Neural progenitor cell (in vitro differentiated cells): ENCODE results near the gene CENPP. TPM values are rescaled to one million over a fixed set of nuclear protein-coding genes. Genes with fewer than 3 reads are reported as not detected.

Experiments
- DNase-seq: peaks from one replicate; pipeline ENCODE4 v3.0.0-alpha.2; 2016; ENCODE audit warnings: low spot score
- H2AFZ ChIP-seq: fragments of 200-600 bp; sonication (generic); replicated peaks from 2 replicates; pipeline ENCODE4 v1.6.1; 2016; ENCODE audit warnings: antibody characterized with exemption
- H3F3A ChIP-seq: fragments of 200-600 bp; sonication (generic); 2 replicates; pipeline ENCODE4 v1.6.1; 2016; ENCODE audit warnings: antibody characterized with exemption, low read depth
- H3K27ac ChIP-seq: fragments of 200-600 bp; sonication (generic); 2 replicates; pipeline ENCODE4 v1.5.1; 2016; ENCODE audit warnings: mild to moderate bottlenecking
- H3K27me3 ChIP-seq: fragments of 200-600 bp; sonication (generic); 2 replicates; pipeline ENCODE4 v1.6.1; 2016; ENCODE audit warnings: mild to moderate bottlenecking, moderate library complexity
- H3K36me3 ChIP-seq: fragments of 200-600 bp; sonication (generic); 2 replicates; pipeline ENCODE4 v1.5.1; 2016
- H3K4me1 ChIP-seq: fragments of 200-600 bp; sonication (generic); 2 replicates; pipeline ENCODE4 v1.6.1; 2016; ENCODE audit warnings: mixed run types
- H3K4me2 ChIP-seq: fragments of 200-600 bp; sonication (generic); 2 replicates; pipeline ENCODE4 v1.6.1; 2016
- H3K4me3 ChIP-seq: fragments of 200-600 bp; sonication (generic); 2 replicates; pipeline ENCODE4 v1.5.1; 2016
- H3K79me2 ChIP-seq: fragments of 200-600 bp; sonication (generic); 2 replicates; pipeline ENCODE4 v1.6.1; 2016; ENCODE audit warnings: low read depth
- H3K9ac ChIP-seq: fragments of 200-600 bp; sonication (generic); 2 replicates; pipeline ENCODE4 v1.6.1; 2016
- H3K9me3 ChIP-seq: fragments of 200-600 bp; sonication (generic); 2 replicates; pipeline ENCODE4 v1.5.1; 2016; ENCODE audit warnings: low read depth
- H4K20me1 ChIP-seq: fragments of 200-600 bp; sonication (generic); 2 replicates; pipeline ENCODE4 v1.6.1; 2016; ENCODE audit warnings: low read depth
- H3K27ac Mint-ChIP-seq: 3 replicates; pipeline ENCODE4 v1.8.0; 2021; ENCODE audit warnings: mixed read lengths
- H3K27me3 Mint-ChIP-seq: 2 replicates; pipeline ENCODE4 v1.8.0; 2022; ENCODE audit warnings: low read depth, mild to moderate bottlenecking, inconsistent platforms, moderate library complexity, mixed read lengths; ENCODE audit not compliant: insufficient read depth
- H3K36me3 Mint-ChIP-seq: 3 replicates; pipeline ENCODE4 v1.8.0; 2021; ENCODE audit warnings: mixed read lengths
- H3K4me1 Mint-ChIP-seq: 3 replicates; pipeline ENCODE4 v1.8.0; 2021; ENCODE audit warnings: mixed read lengths
- H3K4me3 Mint-ChIP-seq: 3 replicates; pipeline ENCODE4 v1.8.0; 2021; ENCODE audit warnings: mild to moderate bottlenecking, moderate library complexity, mixed read lengths
- H3K9me3 Mint-ChIP-seq: 3 replicates; pipeline ENCODE4 v1.8.0; 2020; ENCODE audit warnings: mixed read lengths
- CTCF ChIP-seq: fragments of 200-600 bp; sonication (generic); IDR thresholded peaks from 2 replicates; pipeline ENCODE4 v1.5.1; 2017; ENCODE audit warnings: antibody characterized with exemption, mild to moderate bottlenecking
- EZH2 ChIP-seq: fragments of 200-600 bp; sonication (generic); IDR thresholded peaks from 2 replicates; pipeline ENCODE4 v1.6.1; 2017; ENCODE audit warnings: antibody characterized with exemption, mild to moderate bottlenecking, moderate library complexity
- EZH2phosphoT487 ChIP-seq: fragments of 200-600 bp; sonication (generic); IDR thresholded peaks from 2 replicates; pipeline ENCODE4 v1.6.1; 2017; ENCODE audit warnings: antibody characterized with exemption
- total RNA-seq: library from RNA; depleted of rRNA; stranded (reverse); fragments of >200 nt; gene quantifications from 2 replicates; pipeline ENCODE4 v1.2.3, GENCODE V29; 2015; ENCODE audit warnings: low replicate concordance

The CENPP gene
- total RNA-seq, 1 donor from 2014 or later, result 10.7 TPM

- no peak overlapping the region for H3K9ac ChIP-seq
- H3K27me3 ChIP-seq, result no peaks in the 10 kb centered on the region
- H4K20me1 ChIP-seq, result no peaks in the 10 kb centered on the region
- Mint-ChIP-seq H3K9me3 (no peaks in the 10 kb centered on the region), H3K4me3 (no peak overlapping the region), H3K36me3 (peaks cover 10% of the 10 kb centered on the region), H3K4me1 (peaks cover 23% of the 10 kb centered on the region), H3K27me3 (peaks cover 2% of the 10 kb centered on the region), H3K27ac (no peak overlapping the region)
- H2AFZ ChIP-seq, result no peak overlapping the region
- no peak overlapping the region for H3K27ac ChIP-seq
- H3K9me3 ChIP-seq, result no peaks in the 10 kb centered on the region
- no peak overlapping the region for H3K4me3 ChIP-seq
- H3K4me1 ChIP-seq, result peaks cover 14% of the 10 kb centered on the region
- H3F3A ChIP-seq, result peaks cover 17% of the 10 kb centered on the region
- TF ChIP-seq CTCF (no peak), EZH2 (no peak), EZH2phosphoT487 (no peak)
- peaks cover 34% of the 10 kb centered on the region for H3K79me2 ChIP-seq
- H3K36me3 ChIP-seq, result peaks cover 6% of the 10 kb centered on the region
- no peak overlapping the region for H3K4me2 ChIP-seq
- peak; percentile 11 for DNase-seq
These were observed 29.9 kb upstream of the CENPP start for GRCh38 chr9:92295827-92296258.

GRCh38 chr9:92297611-92298010 is 28.1 kb upstream of the CENPP start:
- Histone ChIP-seq H3F3A (peaks cover 17% of the 10 kb centered on the region), H2AFZ (no peak overlapping the region), H3K79me2 (peaks cover 17% of the 10 kb centered on the region), H3K4me2 (no peak overlapping the region), H3K36me3 (peaks cover 20% of the 10 kb centered on the region), H3K4me1 (peaks cover 10% of the 10 kb centered on the region), H3K27me3 (no peaks in the 10 kb centered on the region), H3K9ac (no peak overlapping the region), H4K20me1 (no peaks in the 10 kb centered on the region), H3K9me3 (no peaks in the 10 kb centered on the region), H3K27ac (no peak overlapping the region), H3K4me3 (no peak overlapping the region)
- Mint-ChIP-seq H3K4me1 (peaks cover 15% of the 10 kb centered on the region), H3K9me3 (no peaks in the 10 kb centered on the region), H3K36me3 (peaks cover 4% of the 10 kb centered on the region), H3K4me3 (no peak overlapping the region), H3K27me3 (peaks cover 2% of the 10 kb centered on the region), H3K27ac (no peak overlapping the region)
- DNase-seq, result no peak
- TF ChIP-seq EZH2 (no peak), EZH2phosphoT487 (no peak), CTCF (no peak)

GRCh38 chr9:92298036-92298435 is 27.7 kb upstream of the CENPP start:
- Histone ChIP-seq H3K27me3 (no peaks in the 10 kb centered on the region), H3K4me3 (no peak overlapping the region), H4K20me1 (no peaks in the 10 kb centered on the region), H3K4me1 (peaks cover 7% of the 10 kb centered on the region), H3K36me3 (peaks cover 24% of the 10 kb centered on the region), H3K27ac (no peak overlapping the region), H3K9me3 (no peaks in the 10 kb centered on the region), H3K4me2 (no peak overlapping the region), H3K79me2 (peaks cover 12% of the 10 kb centered on the region), H3K9ac (no peak overlapping the region), H2AFZ (no peak overlapping the region), H3F3A (peaks cover 17% of the 10 kb centered on the region)
- H3K9me3 Mint-ChIP-seq, result no peaks in the 10 kb centered on the region
- peaks cover 4% of the 10 kb centered on the region for H3K36me3 Mint-ChIP-seq
- H3K27ac Mint-ChIP-seq, result no peak overlapping the region
- TF ChIP-seq EZH2phosphoT487 (no peak), CTCF (no peak), EZH2 (no peak)
- no peak for DNase-seq
- H3K4me3 Mint-ChIP-seq, result no peak overlapping the region
- H3K27me3 Mint-ChIP-seq, result peaks cover 2% of the 10 kb centered on the region
- H3K4me1 Mint-ChIP-seq, result peaks cover 11% of the 10 kb centered on the region
